ENCODE results near the gene CCT4. TPM values are rescaled to one million over a fixed set of nuclear protein-coding genes. Genes with fewer than 3 reads are reported as not detected.
"Not testable (repeated sequence)": the region's sequence is repeated elsewhere in the genome, so short reads cannot be mapped to it uniquely, and the experiment has no call there.

Gene CCT4
- total RNA-seq, 2 experiments from 2014 or later: 196 to 232 TPM

- DNase-seq (ENCODE audit: low spot score): no peak
- Histone ChIP-seq H4K20me1 (ENCODE audit: insufficient read depth, low read length) (no peaks in the 10 kb centered on the region), H3K9me3 (ENCODE audit: low read length) (no peaks in the 10 kb centered on the region), H3K36me3 (ENCODE audit: insufficient read depth, low read length) (peaks cover 100% of the 10 kb centered on the region), H3K79me2 (ENCODE audit: insufficient read depth, low read depth, low read length) (peaks cover 13% of the 10 kb centered on the region; the same call in 1 of the 2 replicates), H2AFZ (ENCODE audit: low read length) (no peak overlapping the region), H3K27ac (ENCODE audit: low read depth, low read length, poor library complexity, severe bottlenecking) (no peak overlapping the region), H3K9me2 (ENCODE audit: insufficient read depth, low read length) (no peaks in the 10 kb centered on the region), H3K4me1 (ENCODE audit: insufficient read depth, low read length, poor library complexity, severe bottlenecking) (no peaks in the 10 kb centered on the region), H3K4me2 (ENCODE audit: low read length) (no peak overlapping the region), H3K4me3 (ENCODE audit: low read depth, low read length, poor library complexity, severe bottlenecking) (no peak overlapping the region)
- intact Hi-C loops (cut with micrococcal nuclease; ENCODE audit: unreplicated experiment): no loop called here
- CTCF ChIA-PET (ENCODE audit: unreplicated experiment): no interaction called here
- BruUV-seq (replicated peaks): no TSS peak
- POLR2A ChIA-PET: no interaction called here
- TF ChIP-seq, protein P1, sequence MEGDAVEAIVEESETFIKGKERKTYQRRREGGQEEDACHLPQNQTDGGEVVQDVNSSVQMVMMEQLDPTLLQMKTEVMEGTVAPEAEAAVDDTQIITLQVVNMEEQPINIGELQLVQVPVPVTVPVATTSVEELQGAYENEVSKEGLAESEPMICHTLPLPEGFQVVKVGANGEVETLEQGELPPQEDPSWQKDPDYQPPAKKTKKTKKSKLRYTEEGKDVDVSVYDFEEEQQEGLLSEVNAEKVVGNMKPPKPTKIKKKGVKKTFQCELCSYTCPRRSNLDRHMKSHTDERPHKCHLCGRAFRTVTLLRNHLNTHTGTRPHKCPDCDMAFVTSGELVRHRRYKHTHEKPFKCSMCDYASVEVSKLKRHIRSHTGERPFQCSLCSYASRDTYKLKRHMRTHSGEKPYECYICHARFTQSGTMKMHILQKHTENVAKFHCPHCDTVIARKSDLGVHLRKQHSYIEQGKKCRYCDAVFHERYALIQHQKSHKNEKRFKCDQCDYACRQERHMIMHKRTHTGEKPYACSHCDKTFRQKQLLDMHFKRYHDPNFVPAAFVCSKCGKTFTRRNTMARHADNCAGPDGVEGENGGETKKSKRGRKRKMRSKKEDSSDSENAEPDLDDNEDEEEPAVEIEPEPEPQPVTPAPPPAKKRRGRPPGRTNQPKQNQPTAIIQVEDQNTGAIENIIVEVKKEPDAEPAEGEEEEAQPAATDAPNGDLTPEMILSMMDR (conservative IDR thresholded peaks at IDR 0.05; ENCODE audit: low read length): no peak
- no peak for TF ChIP-seq EZH2phosphoT487 (IDR thresholded peaks at IDR 0.05; ENCODE audit: borderline replicate concordance, low read depth, low read length)
These were observed 10.7 kb downstream of the CCT4 start for GRCh38 chr2:61877571-61878245.

- DNase-seq (ENCODE audit: low spot score): no peak
- ChIA-PET CTCF (ENCODE audit: unreplicated experiment) (no interaction called here), POLR2A (no interaction called here)
- Histone ChIP-seq H3K4me1 (ENCODE audit: insufficient read depth, low read length, poor library complexity, severe bottlenecking) (no peaks in the 10 kb centered on the region), H2AFZ (ENCODE audit: low read length) (no peak overlapping the region), H3K4me2 (ENCODE audit: low read length) (no peak overlapping the region), H3K9me3 (ENCODE audit: low read length) (no peaks in the 10 kb centered on the region), H3K9me2 (ENCODE audit: insufficient read depth, low read length) (no peaks in the 10 kb centered on the region), H3K36me3 (ENCODE audit: insufficient read depth, low read length) (peaks cover 100% of the 10 kb centered on the region), H4K20me1 (ENCODE audit: insufficient read depth, low read length) (no peaks in the 10 kb centered on the region), H3K4me3 (ENCODE audit: low read depth, low read length, poor library complexity, severe bottlenecking) (no peak overlapping the region), H3K79me2 (ENCODE audit: insufficient read depth, low read depth, low read length) (peaks cover 13% of the 10 kb centered on the region; the same call in 1 of the 2 replicates), H3K27ac (ENCODE audit: low read depth, low read length, poor library complexity, severe bottlenecking) (no peak overlapping the region)
- intact Hi-C loops (cut with micrococcal nuclease; ENCODE audit: unreplicated experiment): no loop called here
- TF ChIP-seq EZH2phosphoT487 (IDR thresholded peaks at IDR 0.05; ENCODE audit: borderline replicate concordance, low read depth, low read length): no peak
- TF ChIP-seq, protein P1 (conservative IDR thresholded peaks at IDR 0.05; ENCODE audit: low read length): no peak
- no TSS peak for BruUV-seq (replicated peaks)
These were observed 12.1 kb downstream of the CCT4 start for GRCh38 chr2:61876400-61876799.

DNA sequence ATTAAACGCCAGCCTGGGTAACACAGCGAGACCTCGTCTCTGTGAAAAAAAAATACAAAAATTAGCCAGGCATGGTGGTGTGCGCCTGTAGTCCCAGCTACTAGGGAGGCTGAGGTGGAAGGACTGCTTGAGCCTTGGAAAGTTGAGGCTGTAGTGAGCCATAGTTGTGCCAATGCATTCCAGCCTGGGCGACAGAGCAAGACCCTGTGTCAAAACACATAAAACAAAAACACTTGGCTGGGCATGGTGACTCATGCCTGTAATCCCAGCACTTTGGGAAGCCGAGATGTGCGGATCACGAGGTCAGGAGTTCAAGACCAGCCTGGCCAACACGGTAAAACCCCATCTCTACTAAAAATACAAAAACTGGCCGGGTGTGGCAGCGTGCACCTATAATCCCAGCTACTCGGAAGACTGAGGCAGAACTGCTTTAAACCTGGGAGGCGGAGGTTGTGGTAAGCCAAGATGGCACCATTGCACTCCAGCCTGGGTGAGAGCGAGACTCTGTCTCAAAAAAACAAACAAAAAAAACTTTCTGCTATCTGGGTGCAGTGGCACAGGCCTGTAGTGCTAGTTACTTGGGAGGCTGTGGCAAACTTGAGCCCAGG, 21.9 kb downstream of the CCT4 start:
- H3K9me2 ChIP-seq (ENCODE audit: insufficient read depth, low read length); H3K4me1 ChIP-seq (ENCODE audit: insufficient read depth, low read length, poor library complexity, severe bottlenecking); DNase-seq (ENCODE audit: low spot score); H4K20me1 ChIP-seq (ENCODE audit: insufficient read depth, low read length); H3K79me2 ChIP-seq (ENCODE audit: insufficient read depth, low read depth, low read length); CTCF ChIA-PET (ENCODE audit: unreplicated experiment); H2AFZ ChIP-seq (ENCODE audit: low read length); H3K9me3 ChIP-seq (ENCODE audit: low read length); H3K27ac ChIP-seq (ENCODE audit: low read depth, low read length, poor library complexity, severe bottlenecking); H3K4me3 ChIP-seq (ENCODE audit: low read depth, low read length, poor library complexity, severe bottlenecking); H3K4me2 ChIP-seq (ENCODE audit: low read length); BruUV-seq (replicated peaks): not testable (repeated sequence)
- intact Hi-C loops (cut with micrococcal nuclease; ENCODE audit: unreplicated experiment): loop anchor here (2.0 kb wide), 1 partner anchor 14 kb away; no protein-coding TSS in a partner anchor
- POLR2A ChIA-PET: interaction anchor here (0.6 to 1.3 kb wide), 2 partner anchors 14 to 845 kb away, joined by 3 to 5 read pairs; no protein-coding TSS in a partner anchor
- H3K36me3 ChIP-seq (ENCODE audit: insufficient read depth, low read length): peaks cover 89% of the 10 kb centered on the region
